GM10847 (cell line): Measurements from ENCODE around the gene COL6A1.

ENCODE experiments used
- POLR2A ChIP-seq: IDR thresholded peaks from 2 replicates; pipeline ENCODE4 v1.6.1; 2011; ENCODE audit not compliant: insufficient read length; ENCODE audit errors: extremely low read depth

The COL6A1 gene

GRCh38 chr21:46029186-46029924 lies 47.8 kb downstream of the COL6A1 start:
- no peak for TF ChIP-seq POLR2A

DNA sequence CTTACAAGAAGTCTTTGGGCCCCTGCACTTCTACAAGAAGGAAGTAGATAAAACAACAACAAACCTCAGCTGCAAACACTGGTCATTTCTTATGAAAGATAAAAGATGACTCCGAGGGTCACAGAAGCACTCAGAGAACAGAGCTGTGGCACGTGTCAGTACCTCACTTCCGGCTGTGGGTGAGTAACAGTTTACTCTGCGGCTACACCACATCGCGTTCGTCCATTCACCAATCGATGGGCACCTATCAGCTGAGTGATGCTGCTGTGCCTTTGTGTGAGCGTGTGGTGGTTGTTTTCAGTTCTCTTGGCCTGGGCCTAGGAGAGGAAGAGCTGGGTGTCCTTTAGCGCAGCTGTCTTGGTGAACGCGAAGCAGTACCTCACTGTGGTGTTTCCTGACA lies 49.9 kb downstream of the COL6A1 start:
- no peak for TF ChIP-seq POLR2A

- TF ChIP-seq POLR2A = no peak
Observed at GRCh38 chr21:46032100-46032499, 50.5 kb downstream of the COL6A1 start.

DNA sequence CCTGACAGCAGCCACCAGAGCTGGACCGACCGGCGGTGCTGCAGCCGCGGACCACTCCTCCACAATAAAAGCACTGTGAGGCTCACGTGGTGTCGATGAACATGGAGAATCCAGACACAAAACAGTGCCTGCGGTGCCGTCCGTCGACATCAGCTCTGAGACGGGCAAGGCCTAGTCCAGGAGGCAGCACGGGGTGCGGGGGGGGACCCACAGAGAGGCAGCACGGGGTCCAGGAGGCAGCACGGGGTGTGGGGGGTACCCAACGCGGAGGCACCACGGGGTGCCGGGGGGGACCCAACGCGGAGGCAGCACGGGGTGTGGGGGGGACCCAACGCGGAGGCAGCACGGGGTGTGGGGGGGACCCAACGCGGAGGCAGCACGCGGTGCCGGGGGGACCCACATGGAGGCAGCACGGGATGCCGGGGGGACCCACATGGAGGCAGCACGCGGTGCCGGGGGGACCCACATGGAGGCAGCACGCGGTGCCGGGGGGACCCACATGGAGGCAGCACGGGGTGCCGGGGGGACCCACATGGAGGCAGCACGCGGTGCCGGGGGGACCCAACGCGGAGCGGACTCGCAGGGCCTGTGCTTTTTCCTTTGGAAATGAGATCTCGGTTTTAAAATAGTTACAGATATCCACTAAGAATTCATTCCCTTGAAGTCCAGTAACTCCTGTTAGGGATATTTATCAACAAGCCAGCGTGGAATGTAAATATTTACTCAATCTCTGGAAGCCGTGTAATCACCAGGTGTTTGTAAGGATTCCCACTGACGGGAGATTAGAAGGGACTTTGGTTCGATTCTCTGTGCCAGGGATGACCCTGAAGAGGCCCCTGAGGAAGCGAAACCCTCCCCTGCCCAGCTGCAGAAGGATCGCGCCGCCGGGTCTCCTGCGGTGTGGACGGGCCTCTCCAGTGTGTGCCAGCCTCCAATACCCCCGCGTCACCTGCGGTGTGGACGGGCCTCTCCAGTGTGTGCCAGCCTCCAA lies 52.1 kb downstream of the COL6A1 start:
- TF ChIP-seq POLR2A = no peak

DNA sequence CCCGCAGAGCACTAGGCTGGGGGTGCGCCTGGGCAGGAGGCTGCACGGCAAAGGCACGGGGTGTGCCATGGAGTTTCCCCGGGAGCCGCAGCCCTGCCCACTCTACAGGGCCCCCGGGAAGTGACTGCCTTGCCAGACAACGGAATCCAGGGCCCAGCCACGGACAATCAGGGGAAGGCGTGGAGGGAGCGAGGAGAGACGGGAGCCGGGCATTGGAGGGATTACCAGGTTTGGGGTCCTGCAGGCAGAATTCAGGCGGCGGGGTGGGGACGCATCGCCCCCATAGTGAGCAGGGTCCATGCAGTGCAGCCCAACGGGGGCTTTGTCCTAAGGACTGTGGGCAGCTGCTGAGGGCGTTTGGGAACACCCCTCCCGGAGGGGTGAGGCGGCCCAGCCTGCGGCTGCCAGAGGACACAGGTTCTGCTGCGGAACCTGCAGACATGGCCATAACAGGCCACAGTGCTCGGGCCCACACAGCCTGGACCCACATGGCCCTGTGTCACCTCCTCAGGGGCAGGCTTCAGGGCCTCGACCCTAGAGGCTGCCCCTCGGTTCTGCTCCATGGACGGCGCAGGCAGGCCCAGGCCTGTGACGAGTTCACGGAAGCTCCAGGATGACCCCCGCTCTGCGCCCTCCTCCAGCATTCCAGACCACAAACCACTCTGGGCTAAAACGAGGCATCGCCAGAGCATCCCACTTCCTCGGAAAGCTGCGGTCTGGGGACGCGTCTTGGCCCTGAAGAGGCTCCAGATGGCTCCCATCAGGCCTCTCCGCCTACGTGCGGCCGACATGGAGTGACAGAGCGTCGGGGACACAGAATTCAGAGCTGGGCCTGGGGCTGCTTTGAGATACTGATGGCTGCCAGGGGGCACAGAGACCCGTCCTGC lies 54.5 kb downstream of the COL6A1 start:
- no peak for TF ChIP-seq POLR2A

GRCh38 chr21:46036696-46037330 lies 55.2 kb downstream of the COL6A1 start:
- no peak for TF ChIP-seq POLR2A

GRCh38 chr21:46037331-46038325 lies 56.1 kb downstream of the COL6A1 start:
- no peak for TF ChIP-seq POLR2A

DNA sequence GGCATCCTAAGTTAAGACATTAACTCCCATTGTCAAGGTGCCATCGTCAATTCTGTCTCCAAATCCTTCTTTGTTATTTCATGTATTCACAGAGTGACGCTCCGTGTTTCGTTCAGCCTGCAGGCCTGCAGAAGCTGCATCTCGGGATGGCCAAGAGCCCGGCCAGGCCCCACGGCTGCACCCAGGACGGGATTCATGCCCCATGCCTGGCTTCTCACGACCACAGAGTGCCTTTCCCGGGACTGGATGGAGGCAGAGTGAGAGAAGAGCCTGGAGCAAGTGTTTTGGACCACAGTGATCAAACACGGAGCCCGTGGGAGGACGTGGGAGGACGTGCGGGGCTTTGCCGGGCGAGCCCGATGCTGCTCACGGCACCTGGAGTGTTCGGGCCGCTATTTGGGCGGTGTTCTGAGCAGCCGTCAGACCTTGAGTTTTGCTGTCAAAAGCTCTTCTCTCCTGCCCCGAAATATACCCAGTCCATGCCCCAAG lies 56.8 kb downstream of the COL6A1 start:
- TF ChIP-seq POLR2A = no peak

- no peak for TF ChIP-seq POLR2A
Observed at GRCh38 chr21:46038871-46039397, 57.4 kb downstream of the COL6A1 start.

GRCh38 chr21:46039891-46040660 lies 58.5 kb downstream of the COL6A1 start:
- TF ChIP-seq POLR2A = no peak

DNA sequence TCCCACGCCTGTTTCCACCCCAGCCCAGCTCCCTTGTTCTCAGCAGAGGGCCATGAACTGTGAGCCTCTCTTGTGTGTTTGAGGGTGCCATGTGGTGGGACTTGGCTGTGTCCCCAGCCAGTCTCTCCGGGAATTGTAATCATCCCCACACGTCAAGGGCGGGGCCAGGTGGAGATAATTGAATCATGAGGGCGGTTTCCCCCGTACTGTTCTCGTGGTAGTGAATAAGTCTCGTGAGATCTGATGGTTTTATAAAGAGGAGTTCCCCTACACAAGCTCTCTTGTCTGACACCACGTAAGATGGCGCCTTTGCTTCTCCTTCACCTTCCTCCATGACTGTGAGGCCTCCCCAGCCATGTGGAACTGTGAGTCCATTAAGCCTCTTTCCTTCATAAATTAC lies 59.1 kb downstream of the COL6A1 start:
- no peak for TF ChIP-seq POLR2A

DNA sequence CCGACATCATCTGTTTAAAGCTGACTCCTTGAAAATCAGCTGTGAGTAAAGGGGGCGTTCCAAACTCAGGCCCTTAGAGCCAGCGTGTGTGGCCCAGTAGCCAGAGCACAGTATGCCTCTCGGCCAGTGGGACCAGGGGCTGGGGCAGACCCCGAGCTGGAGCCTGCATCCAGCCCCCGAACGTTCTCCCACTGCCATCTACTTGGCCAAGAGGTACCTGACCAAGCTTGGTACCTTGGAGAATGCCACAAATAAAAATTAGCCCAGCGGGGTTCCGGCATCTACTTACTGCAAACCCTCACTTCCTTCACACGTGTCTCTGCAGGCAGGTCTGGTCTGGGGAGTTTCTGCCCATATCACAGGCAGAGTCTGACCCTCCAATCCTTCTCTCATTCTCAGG lies 59.6 kb downstream of the COL6A1 start:
- no peak for TF ChIP-seq POLR2A

- no peak for TF ChIP-seq POLR2A
Observed at GRCh38 chr21:46045154-46045553, 63.6 kb downstream of the COL6A1 start.

DNA sequence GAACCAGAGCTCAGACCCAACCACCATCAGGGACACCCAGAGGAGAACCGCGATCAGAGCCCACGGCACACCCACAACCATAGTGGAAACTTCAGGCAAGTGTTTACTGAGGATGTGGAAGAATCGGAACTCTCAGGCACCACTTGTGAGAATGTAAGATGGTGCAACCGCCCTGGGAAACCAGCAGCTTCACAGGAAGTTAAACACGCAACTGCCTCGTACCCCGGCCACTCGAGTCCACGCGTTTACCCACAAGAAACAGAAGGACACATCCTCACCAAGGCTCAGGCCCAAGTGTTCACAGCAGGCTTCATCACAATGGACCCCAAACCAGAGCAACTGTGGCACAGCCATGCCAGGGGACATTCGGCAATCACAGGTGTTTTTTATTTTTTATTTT lies 64.9 kb downstream of the COL6A1 start:
- no peak for TF ChIP-seq POLR2A
